Activated naive CD4-positive, alpha-beta T cell (primary cell): Measurements from ENCODE around the gene MUC22.
"Not testable (repeated sequence)": the region's sequence is repeated elsewhere in the genome, so short reads cannot be mapped to it uniquely, and the experiment has no call there.

Experiments
- DNase-seq, 4 experiments: peaks; one replicate each; lab custom pipeline; 2025; lab: John Stamatoyannopoulos, UW

The MUC22 gene

GRCh38 chr6:31010393-31011060 is at the start of gene MUC22:
TSS of gene MUC22 (plus strand) at chr6:31010474. CDS start at chr6:31010707, 233 bp downstream.
- no peak for DNase-seq

DNA sequence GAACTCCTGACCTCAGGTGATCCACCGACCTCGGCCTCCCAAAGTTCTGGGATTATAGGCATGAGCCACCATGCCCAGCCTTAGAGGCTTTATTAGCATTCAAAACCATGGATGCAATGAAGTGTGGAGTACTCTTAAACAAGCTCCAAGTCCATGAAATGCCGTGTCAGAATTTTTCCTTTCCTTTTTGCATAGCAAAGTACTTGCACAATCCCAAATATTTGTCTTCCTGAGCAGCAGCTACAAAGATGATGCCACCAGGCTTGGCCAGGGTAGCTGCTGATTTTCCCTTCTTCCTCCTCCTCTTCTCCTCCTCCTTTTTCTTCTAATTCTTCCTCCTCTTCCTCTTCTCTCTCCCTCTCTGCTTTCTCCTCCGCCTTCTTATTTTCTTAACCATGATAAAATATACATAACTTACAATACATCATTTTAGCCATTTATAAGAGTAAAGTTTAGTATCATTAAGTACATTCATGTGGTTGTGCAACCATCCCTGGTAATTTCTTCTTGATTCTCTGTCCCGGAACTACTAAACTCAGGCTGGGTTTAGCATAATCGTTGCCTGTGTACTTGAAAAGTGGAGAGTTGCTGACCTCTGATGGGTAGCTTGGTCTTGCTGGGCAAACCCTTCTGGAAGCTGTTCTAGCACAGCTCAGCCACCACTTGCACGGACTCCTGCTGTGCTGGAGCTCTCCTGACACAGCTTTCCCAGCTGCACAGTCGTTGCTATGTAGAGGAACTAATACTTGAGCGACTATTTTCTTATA is 49.2 kb upstream of the MUC22 start:
- no peak for DNase-seq

GRCh38 chr6:30962716-30963115 is 47.6 kb upstream of the MUC22 start:
- no peak for DNase-seq

- no peak for DNase-seq
These were observed 46.6 kb upstream of the MUC22 start for GRCh38 chr6:30963641-30964040.

- no peak for DNase-seq
These were observed 46.2 kb upstream of the MUC22 start for GRCh38 chr6:30964075-30964474.

GRCh38 chr6:30965140-30965601 is 45.1 kb upstream of the MUC22 start:
- no peak for DNase-seq

DNA sequence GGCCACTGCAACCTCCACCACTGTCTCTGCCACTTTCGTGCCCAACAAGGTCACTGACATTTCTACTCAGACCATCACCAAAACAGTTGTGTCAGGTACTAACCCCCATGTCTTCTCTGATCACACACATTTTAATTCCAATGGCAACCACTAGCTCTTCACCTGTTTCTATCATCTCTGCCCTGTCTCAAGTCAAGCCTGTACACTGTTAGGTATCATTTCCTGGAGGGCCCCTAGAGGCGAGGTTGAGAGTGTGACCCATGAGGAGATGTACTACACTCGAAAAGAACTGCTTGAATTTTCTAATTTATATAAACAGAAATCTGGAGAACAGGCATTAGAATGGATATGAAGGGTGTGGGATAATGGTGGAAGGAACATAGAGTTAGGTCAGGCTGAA is 44.1 kb upstream of the MUC22 start:
- no peak for DNase-seq

GRCh38 chr6:30969171-30969570 is 41.1 kb upstream of the MUC22 start:
- not testable (repeated sequence) for DNase-seq

- DNase-seq, result no peak
These were observed 39.3 kb upstream of the MUC22 start for GRCh38 chr6:30970946-30971345.

DNA sequence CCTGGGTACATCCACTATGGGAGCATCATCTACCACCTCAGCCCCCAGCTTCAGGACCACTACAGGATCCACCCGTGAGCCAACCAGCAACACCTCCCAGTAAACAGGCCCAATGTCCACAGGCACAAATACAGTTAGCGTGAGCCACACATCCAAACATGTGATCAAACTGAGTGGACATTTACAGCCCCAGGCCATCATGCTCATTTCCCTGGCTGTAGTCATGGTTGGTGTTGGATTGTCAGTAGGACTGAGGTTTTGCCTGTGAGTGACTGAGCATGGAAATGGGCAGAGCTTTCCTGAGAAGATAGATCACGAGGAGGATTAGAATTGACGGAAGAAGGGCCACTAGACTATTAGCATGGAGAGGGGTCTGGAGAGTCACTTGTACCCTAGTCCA is 37.5 kb upstream of the MUC22 start:
- DNase-seq, result no peak

DNA sequence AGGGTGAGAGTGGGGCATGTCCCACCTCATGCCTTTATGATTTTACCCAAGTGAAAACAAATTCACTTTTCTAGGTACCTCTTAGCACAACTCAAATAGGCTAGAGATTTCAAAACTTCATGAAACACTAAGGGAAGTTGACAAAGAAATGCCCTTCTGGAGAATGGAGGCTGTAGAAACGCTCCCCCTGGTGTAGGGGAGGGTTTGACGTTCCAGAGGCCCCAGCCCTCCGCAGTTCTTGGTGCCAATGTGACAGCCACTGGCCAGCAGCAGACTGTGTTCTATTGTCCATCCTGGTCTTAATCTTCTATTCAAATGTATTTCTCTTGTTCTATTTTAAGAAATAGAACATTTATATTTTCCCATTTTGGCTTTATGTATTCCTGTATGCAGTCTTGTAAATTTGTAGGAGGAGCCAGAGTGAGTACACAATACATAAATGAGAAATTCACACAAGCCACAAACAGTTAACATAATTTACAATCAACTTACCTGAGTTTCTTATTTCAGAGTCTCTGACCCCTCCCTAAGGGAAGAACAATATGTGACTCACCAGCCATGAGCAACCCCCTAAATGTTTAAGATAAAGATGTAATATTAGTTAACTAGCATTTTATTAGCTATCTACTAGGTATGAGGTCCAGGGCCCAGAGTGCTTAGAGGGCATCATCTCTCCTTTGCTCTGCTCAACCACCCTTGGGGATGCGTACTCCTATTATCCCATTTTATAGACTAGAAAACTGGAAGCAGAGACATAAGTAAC is 35.6 kb upstream of the MUC22 start:
- no peak for DNase-seq

GRCh38 chr6:30979141-30979540 is 31.1 kb upstream of the MUC22 start:
- DNase-seq, result no peak

GRCh38 chr6:30979690-30980089 is 30.6 kb upstream of the MUC22 start:
- no peak for DNase-seq

GRCh38 chr6:30981942-30982772 is 28.1 kb upstream of the MUC22 start:
- no peak for DNase-seq

- DNase-seq, result no peak
These were observed 26.8 kb upstream of the MUC22 start, which contains the start of gene MUC21 for GRCh38 chr6:30983439-30983838. TSS of gene MUC21 (plus strand) at chr6:30983718. CDS start at chr6:30983959, 241 bp downstream.

DNA sequence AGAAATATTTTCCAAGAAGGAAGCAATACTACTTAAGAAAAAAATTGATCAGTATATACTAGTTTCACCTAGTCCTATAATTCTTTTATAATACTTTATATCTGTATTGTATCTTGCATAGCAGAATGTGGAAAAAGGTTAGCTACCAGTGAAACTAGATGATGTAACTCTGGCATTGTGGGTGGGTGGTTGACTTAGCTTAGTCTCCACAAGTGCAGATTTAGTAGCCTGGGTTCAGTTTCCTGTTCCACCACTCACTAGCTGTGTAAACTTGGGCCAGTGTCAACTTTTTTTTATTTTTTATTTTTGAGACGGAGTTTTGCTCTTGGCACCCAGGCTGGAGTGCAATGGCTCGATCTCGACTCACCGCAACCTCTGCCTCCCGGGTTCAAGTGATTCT is 24.8 kb upstream of the MUC22 start:
- no peak for DNase-seq

- DNase-seq, result no peak
These were observed 23.0 kb upstream of the MUC22 start for GRCh38 chr6:30987304-30987703.

DNA sequence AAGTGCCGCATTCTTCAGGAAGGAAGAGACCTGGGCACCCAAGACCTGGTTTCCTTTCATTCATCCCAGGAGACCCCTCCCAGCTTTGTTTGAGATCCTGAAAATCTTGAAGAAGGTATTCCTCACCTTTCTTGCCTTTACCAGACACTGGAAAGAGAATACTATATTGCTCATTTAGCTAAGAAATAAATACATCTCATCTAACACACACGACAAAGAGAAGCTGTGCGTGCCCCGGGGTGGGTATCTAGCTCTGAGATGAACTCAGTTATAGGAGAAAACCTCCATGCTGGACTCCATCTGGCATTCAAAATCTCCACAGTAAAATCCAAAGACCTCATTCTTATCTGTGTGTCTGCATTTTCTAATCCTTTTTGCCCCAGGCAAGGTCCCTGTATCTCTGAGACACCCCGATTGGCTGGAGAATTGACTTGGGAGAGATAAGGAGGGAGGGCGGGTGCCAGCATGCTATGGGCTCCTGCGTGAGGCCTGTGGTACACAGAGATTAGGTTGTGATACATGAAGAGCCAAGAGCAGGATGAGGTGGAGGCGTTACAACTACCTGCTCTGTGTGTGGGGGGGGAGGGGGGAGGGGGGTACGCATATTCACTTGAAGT is 22.0 kb upstream of the MUC22 start:
- no peak for DNase-seq

DNA sequence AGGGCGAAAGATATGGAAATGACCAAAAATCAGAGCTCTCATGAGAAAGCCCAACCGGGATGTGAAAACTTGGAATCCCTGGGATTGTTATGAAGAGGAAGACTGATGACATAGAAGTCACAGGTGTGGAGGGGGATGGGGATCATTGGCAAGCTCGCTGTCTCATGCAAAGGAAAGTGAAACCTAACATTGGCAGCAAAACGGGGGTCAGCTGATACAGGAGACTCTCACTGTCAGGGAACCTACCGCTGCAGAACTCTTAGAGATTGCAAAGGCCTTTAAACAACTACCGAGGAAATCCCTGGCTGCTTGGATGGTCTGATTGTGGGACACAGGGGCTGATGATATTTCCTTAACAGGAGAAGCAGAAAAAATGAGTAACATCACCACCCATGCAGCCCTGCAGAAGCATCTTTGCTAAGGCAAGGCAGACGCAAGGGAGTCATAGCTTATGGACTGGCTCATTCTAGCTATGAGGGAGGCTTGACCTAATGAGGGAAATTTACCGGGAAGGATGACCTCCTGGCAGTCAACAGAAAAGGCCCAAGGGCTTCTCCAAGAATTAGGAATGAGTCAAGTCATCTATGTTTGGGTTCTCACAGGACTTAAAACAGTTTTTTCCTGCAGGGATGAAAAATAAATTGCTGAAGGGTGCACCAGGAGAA is 19.7 kb upstream of the MUC22 start:
- no peak for DNase-seq

DNA sequence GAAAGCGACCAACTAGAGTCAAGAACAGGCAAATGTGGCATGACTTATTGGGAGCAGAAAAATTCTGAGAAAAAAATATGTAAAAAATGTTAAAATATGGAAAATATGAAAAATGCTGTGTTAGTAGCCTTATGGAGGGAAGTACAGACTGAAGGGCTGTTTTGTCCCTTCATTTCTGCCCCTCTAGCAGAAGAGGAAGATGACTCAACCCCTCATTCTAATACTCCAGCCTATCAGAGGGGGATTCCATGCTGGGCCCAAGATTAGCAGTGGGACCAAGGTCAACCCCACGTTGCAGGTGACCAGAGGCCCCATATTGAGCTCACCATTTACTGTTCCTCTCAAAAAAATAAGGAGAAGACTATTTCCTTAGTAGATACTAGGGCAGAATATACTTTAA is 18.4 kb upstream of the MUC22 start:
- no peak for DNase-seq

GRCh38 chr6:30997301-30997700 is 13.0 kb upstream of the MUC22 start:
- no peak for DNase-seq
